ENCODE measurements around the gene CLEC20A.
"Not testable (repeated sequence)": the region's sequence is repeated elsewhere in the genome, so short reads cannot be mapped to it uniquely, and the experiment has no call there.

CLEC20A gene

GRCh38 chr1:178528953-178529335, 32.2 kb upstream of the CLEC20A start:
- DNase-seq: no peak

GRCh38 chr1:178528228-178528952, 31.6 kb upstream of the CLEC20A start:
- DNase-seq: no peak

GRCh38 chr1:178527117-178527516, 30.4 kb upstream of the CLEC20A start:
- no peak for DNase-seq

DNA sequence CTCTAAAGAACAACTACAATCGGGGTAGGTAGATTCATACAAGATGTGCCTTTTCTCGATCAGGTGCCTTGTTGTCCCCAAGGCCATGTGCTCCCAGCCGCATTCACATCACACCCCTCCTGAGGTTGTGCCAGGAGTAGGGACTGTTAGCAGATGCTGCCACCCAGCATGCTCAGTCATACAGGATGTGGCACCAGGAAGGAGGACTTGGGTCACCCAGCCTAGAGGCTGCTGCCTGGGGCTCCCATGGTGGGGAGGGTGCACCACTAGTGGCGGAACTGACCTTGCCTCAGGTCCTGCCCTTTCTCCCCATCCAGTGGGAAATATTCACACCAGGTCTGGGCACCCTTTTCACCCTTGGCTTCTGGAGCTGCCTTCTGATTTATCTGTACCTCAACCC, 24.5 kb upstream of the CLEC20A start:
- no peak for DNase-seq

DNA sequence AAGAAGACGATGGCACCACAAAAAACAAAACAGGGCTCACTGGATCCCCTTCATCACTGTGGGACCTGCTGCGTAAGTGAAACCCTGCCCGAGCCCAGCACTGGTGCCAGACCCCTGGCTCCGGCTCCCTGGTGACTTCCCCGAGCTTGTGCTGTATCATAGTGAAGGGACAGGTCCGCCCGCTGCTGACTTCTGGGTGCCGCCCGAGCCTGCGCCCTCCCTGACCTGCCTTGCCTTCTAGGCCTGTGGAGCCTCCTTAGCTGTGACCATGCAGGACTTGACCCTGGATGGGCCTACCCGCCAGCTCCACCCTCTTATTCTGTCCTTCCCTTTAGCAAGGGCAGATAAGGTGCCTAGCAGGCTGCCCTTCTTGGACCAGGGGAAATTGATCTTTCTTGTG, 24.0 kb upstream of the CLEC20A start:
- no peak for DNase-seq

- no peak for DNase-seq
These were observed 22.1 kb upstream of the CLEC20A start for GRCh38 chr1:178518894-178519293.

- no peak for DNase-seq
These were observed 19.3 kb upstream of the CLEC20A start for GRCh38 chr1:178516110-178516509.

GRCh38 chr1:178513278-178513983, 16.7 kb upstream of the CLEC20A start:
- no peak for DNase-seq

- no peak for DNase-seq
These were observed 16.0 kb upstream of the CLEC20A start, which contains the start of gene TEX35 for GRCh38 chr1:178512566-178513277. Gene TEX35, plus strand, starts transcription at chr1:178513109. Its CDS starts 80 bp downstream, at chr1:178513189.

GRCh38 chr1:178510155-178510554, 13.4 kb upstream of the CLEC20A start:
- DNase-seq: no peak

DNA sequence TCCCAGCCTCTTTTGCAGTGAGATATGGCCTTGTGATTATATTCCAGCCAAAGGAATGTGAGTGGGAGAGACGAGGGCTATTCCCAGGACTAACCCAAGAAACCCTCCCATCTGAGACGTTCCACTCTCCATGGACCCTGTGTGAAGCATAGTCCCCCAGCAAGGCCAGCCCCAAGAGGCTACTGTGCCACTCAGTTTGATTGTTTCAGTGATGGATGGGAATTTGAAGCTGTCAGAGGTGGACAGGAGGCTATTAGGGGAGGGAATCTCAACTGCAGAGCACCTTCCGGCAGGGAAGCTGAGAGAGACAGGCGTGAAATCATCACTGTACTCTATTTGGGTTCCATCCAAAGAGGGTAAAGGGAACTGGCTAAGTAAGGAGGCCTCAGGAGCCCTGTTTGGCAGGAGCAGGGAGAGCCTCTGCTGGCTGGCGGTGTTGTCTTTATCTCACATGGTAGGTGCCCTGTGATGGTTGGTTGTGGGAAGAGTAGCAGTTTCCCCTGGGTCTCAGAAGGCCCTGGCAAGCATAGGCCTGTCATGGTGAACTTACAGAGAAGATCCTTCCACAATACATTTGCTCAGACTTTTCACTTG, 12.7 kb upstream of the CLEC20A start:
- DNase-seq: no peak

GRCh38 chr1:178506669-178507068, 9.9 kb upstream of the CLEC20A start:
- no peak for DNase-seq

DNA sequence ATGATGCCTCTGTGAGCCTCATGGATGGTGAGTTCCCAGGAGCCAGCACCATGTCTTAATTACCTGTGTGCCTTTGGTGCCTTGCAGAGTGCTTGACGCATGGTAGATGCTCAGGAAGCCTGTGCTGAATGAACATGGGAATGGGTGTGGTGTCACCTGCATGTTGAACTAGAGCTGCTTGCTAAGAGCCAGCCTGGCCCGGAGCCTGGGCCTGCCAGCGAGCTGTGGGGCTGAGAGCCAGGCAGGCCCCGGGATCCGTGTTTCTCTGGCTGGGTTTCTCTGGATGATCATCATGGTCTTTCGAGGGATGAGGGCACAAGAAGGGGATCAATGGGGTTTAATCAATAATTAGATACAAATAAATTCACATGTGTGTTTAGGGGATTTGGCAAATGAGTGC, 9.4 kb upstream of the CLEC20A start:
- no peak for DNase-seq

- no peak for DNase-seq
These were observed 7.5 kb upstream of the CLEC20A start for GRCh38 chr1:178504286-178504685.

DNA sequence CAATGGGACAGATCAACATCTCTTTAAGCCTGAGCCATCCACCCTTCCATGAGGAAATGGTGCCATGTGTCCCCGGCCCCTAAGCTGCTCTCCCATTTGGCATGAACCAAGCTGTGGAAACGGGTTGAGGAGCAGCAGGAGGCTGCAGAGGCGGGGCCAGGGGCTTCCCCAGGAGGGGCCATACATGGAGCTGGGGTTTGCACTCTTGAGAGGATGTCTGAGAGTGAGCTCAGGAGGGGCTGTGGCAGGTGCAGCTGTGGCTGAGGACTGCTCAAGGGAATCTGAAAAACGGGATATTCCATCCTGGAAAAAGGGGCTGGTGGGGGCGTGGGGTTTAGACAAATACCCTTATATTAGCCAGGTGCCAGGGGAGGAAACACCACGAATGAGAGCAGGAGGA, 7.1 kb upstream of the CLEC20A start:
- no peak for DNase-seq

DNA sequence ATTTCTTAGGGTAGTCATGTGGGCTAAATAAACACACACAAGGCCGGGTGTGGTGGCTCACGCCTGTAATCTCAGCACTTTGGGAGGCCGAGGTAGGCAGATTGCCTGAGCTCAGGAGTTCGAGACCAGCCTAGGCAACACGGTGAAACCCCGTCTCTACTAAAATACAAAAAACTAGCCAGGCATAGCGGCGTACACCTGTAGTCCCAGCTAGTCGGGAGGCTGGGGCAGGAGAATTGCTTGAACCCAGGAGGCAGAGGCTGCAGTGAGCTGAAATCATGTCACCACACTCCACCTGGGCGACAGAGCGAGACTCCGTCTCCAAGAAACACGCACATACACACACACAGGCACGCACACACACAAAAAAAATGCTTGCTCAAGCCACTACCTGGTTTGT, 6.6 kb upstream of the CLEC20A start:
- not testable (repeated sequence) for DNase-seq

- no peak for DNase-seq
These were observed 6.1 kb upstream of the CLEC20A start for GRCh38 chr1:178502856-178503255.

DNA sequence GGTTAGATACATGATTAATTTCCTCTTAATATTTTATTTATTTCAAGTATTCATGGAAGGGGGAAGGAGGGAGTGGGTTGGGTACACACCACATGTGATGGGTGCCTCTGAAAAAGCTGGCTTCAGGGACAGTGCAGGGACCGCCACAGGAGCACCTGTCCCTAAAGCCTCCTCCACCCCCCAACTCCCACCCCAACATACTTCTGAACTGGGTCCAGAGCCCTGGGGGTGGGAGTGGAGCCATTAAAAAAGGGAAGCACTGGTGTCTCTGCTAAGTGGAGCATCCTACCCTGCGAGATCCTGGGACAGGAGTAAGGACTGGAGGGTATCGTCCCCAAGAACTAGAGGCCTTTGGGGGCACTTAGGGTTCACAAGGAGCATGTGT, 5.6 kb upstream of the CLEC20A start:
- no peak for DNase-seq

- DNase-seq: peak; percentile 64
These were observed 5.1 kb upstream of the CLEC20A start for GRCh38 chr1:178501705-178502329.

DNA sequence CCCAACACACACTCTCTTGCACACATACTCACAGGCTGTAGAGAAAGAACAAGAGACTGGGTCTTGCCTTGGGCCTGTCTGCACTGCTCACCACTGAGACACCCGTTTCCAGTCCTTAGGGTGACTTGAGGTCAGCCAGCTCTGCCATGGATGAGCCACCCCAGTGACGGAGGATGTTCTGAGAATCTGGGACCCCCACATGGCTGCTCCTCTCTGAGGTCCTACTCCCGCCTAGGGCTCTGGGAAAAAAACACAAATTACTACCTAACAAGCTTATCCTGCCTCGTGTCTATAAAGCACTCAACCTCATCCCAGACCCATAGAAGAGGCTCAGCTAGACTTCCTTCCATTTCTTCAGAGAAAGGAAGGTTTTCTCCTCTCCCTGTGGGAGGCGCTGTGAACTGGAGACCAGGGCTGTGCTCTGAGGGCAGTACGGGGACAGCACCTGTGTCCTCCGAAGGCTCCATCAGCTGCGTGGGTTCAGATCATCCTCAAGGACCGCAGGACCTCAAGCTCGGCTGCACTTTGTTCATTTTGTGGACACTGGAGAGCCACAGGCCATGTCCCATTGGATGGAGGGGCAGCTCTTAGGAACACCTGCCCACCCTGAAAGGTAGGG, 4.3 kb upstream of the CLEC20A start:
- peak; percentile 4 for DNase-seq

DNA sequence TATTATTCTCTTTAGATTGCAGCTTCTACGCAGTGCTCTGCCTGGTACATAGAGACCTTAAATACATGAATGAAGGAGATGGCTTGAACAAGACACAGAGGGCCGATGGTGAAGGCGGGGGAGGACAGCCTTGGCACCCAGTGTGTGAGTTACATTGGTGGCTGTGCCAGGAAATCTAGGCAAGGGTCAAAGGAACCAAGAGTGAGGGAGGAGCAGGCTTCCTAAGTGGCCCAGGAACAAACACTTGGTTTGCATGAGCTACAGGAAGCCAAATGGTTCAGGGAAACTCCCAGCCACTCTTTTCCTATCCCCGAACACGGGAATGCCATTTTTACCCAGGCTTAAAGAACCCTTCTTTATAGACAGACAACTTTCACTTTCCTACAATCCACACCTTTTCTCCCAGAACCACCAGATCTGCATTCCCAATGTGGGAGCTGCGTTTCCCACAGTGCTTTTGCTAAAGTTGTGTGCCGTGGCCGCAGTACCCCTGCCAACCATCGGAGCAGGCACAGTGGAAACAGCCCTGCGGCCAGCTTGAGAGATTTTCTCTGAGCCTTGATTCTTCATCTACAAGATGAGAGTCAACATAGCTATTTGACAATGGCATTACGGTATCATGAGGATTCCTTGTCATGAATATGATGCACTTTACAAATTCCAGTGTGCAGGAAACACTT, 3.5 kb upstream of the CLEC20A start:
- no peak for DNase-seq

Data from NCI-H774 (cell line).